Measurements from ENCODE around the gene FOXP1. TPM values are rescaled to one million over a fixed set of nuclear protein-coding genes. Genes with fewer than 3 reads are reported as not detected.

FOXP1 gene
- total and polyA plus RNA-seq, 2 of the 8 experiments (the other 6 are each of a cell fraction or from before 2014, with no cell fraction given), result 13.9 to 25.4 TPM

- TF ChIP-seq RNF2 (IDR thresholded peaks at IDR 0.05; ENCODE audit: borderline replicate concordance, low read depth, low read length, missing control alignments, poor library complexity, severe bottlenecking) (no peak), SP2 (IDR thresholded peaks at IDR 0.05; ENCODE audit: low read length) (no peak), GABPA (IDR thresholded peaks at IDR 0.05; ENCODE audit: borderline replicate concordance, insufficient read depth, low read length) (no peak)
Observed at GRCh38 chr3:71078723-71079525, 504.6 kb downstream of the FOXP1 start (continued).

Data from H1 (cell line).